Measurements from ENCODE around the gene SRGAP3.

SRGAP3 gene

DNA sequence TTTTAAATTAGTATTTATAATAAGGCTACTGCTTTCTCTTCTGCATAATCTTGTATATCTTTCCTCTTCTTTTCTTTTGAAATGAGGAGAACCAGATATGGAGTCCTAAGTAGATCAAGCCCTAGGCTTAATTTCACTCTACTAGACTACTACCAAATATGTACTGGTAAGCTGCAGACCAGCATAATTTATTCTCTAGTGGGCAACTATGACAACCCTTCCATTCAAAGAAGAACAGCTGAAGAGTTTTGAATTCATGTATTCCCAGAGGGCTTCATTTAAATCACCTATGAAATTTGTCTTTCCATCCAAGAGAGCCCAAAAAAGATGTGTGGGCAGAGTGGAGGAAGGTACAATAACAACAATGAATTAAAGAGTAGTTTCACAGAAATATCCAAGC is 296.1 kb downstream of the SRGAP3 start:
- H3K4me1 ChIP-seq (ENCODE audit: control insufficient read depth, insufficient read depth, low read length, poor library complexity, severe bottlenecking): no peaks in the 10 kb centered on the region
- H3K4me3 ChIP-seq (ENCODE audit: extremely low read depth, insufficient read depth, low read length, poor library complexity, severe bottlenecking): no peak overlapping the region
- no peak overlapping the region for H3K27ac ChIP-seq (ENCODE audit: low read depth, low read length, severe bottlenecking)

DNA sequence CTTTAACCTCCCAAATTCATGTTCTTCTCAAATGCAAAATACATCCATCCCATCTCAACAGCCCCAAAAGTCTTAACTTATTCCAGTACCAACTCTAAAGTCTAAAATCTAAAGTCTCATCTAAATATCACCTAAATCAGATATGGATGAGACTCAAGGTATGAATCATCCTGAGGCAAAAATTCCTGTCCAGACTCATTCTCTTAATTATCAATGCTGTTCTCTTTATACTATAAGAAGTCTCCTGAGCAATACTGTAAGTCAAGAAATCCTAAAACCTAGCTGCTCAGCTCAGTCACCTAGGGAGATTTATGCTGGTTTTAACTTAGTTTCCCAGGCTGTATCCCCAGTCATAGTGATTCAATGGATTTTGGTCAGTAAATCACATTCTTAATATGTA is 297.3 kb downstream of the SRGAP3 start:
- H3K27ac ChIP-seq (ENCODE audit: low read depth, low read length, severe bottlenecking): no peak overlapping the region
- H3K36me3 ChIP-seq (ENCODE audit: control insufficient read depth, insufficient read depth, low read length): peaks cover 5% of the 10 kb centered on the region
- no peak overlapping the region for H3K4me3 ChIP-seq (ENCODE audit: extremely low read depth, insufficient read depth, low read length, poor library complexity, severe bottlenecking)
- no peaks in the 10 kb centered on the region for H3K4me1 ChIP-seq (ENCODE audit: control insufficient read depth, insufficient read depth, low read length, poor library complexity, severe bottlenecking)
- no peaks in the 10 kb centered on the region for H3K9me3 ChIP-seq (ENCODE audit: control insufficient read depth, low read length)

More for the DNA sequence above, 296.1 kb downstream of the SRGAP3 start:
- no peaks in the 10 kb centered on the region for H3K9me3 ChIP-seq (ENCODE audit: control insufficient read depth, low read length)
- peaks cover 13% of the 10 kb centered on the region for H3K36me3 ChIP-seq (ENCODE audit: control insufficient read depth, insufficient read depth, low read length)

DNA sequence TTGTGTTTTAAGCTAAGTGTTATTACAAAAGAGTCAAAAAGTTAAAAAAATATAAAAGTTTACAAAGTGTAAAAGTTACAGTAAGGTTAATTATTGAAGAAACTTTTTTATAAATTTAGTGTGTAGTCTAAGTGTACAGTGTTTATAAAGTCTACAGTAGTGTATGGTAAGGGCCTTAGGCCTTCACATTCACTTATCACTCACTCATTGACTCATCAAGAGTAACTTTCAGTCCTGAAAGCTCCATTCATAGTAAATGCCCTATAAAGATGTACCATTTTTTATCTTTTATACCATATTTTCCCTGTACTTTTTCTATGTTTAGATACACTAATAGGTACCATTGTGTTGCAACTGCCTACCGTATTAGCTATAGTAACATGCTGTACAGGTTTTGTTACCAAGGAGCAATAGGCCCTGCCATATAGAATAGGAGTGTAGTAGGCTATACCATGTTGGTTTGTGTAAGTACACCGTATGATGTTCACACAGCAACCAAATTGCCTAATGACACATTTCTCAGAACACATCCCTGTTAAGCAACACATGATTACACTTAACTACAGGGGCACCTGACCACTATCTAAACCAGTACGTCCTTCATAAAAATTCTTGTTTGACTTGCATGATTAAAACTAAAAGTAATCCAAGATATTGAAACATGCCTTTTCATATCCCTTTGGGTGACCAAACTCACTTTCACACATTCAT is 303.4 kb downstream of the SRGAP3 start:
- H3K4me1 ChIP-seq (ENCODE audit: control insufficient read depth, insufficient read depth, low read length, poor library complexity, severe bottlenecking): no peaks in the 10 kb centered on the region
- H3K36me3 ChIP-seq (ENCODE audit: control insufficient read depth, insufficient read depth, low read length): peaks cover 45% of the 10 kb centered on the region
- peaks cover 6% of the 10 kb centered on the region for H3K9me3 ChIP-seq (ENCODE audit: control insufficient read depth, low read length)
- no peak overlapping the region for H3K4me3 ChIP-seq (ENCODE audit: extremely low read depth, insufficient read depth, low read length, poor library complexity, severe bottlenecking)
- WGBS, 2 experiments (ENCODE audit: insufficient coverage in 2 of 2): 100% methylated on average over 1 of the region's 3 CpGs
- no peak overlapping the region for H3K27ac ChIP-seq (ENCODE audit: low read depth, low read length, severe bottlenecking)

DNA sequence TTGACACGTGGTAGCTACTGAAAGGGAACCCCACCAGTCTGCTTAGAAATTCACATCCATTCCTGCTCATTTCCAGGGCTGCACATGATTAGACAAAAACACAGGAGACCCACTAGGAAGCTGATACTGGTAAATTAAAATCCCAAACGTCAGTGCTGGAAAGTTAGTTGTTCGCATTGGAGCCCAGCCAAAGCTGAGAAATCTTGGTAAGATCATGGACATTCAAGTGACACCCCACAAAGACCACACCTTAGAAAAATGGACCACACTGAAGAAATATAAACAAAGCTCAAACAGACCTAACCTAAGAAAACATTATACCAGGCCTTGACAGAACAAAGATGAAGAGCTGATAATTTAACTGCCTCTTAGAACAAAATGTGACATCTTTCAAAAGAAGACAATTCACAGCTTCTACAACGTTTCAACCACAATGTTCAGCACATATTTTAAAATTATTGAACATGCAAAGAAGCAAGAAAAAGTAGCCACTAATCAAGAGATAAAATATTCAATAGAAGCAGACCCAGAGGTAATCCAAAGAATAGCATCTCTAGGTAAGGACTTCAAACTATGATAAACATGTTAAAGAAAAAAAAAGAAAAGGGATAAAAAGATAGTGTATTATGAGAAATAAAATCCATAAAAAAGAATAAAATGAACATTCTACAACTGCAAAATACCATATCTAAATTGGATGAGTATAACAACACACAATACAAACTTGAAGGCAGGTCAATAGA is 306.5 kb downstream of the SRGAP3 start:
- WGBS, 2 experiments (ENCODE audit: insufficient coverage in 2 of 2): 90 to 96% methylated on average over 2 of the region's 4 CpGs
- Histone ChIP-seq H3K9me3 (ENCODE audit: control insufficient read depth, low read length) (peaks cover 6% of the 10 kb centered on the region), H3K27ac (ENCODE audit: low read depth, low read length, severe bottlenecking) (no peak overlapping the region), H3K36me3 (ENCODE audit: control insufficient read depth, insufficient read depth, low read length) (peaks cover 67% of the 10 kb centered on the region), H3K4me3 (ENCODE audit: extremely low read depth, insufficient read depth, low read length, poor library complexity, severe bottlenecking) (no peak overlapping the region), H3K4me1 (ENCODE audit: control insufficient read depth, insufficient read depth, low read length, poor library complexity, severe bottlenecking) (no peaks in the 10 kb centered on the region)

GRCh38 chr3:8942115-8942514 is 307.3 kb downstream of the SRGAP3 start:
- WGBS, 2 experiments (ENCODE audit: insufficient coverage in 2 of 2): 89 to 100% methylated on average over 3 to 4 of the region's 4 CpGs
- peaks cover 6% of the 10 kb centered on the region for H3K9me3 ChIP-seq (ENCODE audit: control insufficient read depth, low read length)
- no peak overlapping the region for H3K27ac ChIP-seq (ENCODE audit: low read depth, low read length, severe bottlenecking)
- peaks cover 7% of the 10 kb centered on the region for H3K4me1 ChIP-seq (ENCODE audit: control insufficient read depth, insufficient read depth, low read length, poor library complexity, severe bottlenecking)
- H3K4me3 ChIP-seq (ENCODE audit: extremely low read depth, insufficient read depth, low read length, poor library complexity, severe bottlenecking): no peak overlapping the region
- H3K36me3 ChIP-seq (ENCODE audit: control insufficient read depth, insufficient read depth, low read length): peaks cover 71% of the 10 kb centered on the region

DNA sequence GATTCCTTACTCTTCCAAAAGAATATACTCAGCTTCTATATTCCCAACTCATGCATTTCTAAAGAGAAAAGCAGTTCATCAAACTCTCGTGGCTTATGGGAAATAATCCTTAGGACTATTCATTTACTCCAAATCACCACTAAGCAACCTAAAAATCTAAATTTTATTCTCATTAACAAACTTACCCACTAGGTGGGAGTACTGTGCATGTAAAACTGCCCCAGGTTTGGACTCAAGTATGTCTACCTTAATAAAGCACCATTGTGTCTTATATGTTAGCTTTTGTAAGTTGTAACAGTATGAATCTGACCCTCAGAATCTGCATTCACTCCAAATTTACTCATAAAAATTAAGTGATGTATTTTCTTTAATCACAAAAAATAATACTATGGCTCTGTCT is 311.4 kb downstream of the SRGAP3 start:
- H3K4me1 ChIP-seq (ENCODE audit: control insufficient read depth, insufficient read depth, low read length, poor library complexity, severe bottlenecking): peaks cover 8% of the 10 kb centered on the region
- H3K27ac ChIP-seq (ENCODE audit: low read depth, low read length, severe bottlenecking): no peak overlapping the region
- H3K9me3 ChIP-seq (ENCODE audit: control insufficient read depth, low read length): peaks cover 3% of the 10 kb centered on the region
- H3K4me3 ChIP-seq (ENCODE audit: extremely low read depth, insufficient read depth, low read length, poor library complexity, severe bottlenecking): no peak overlapping the region
- peaks cover 53% of the 10 kb centered on the region for H3K36me3 ChIP-seq (ENCODE audit: control insufficient read depth, insufficient read depth, low read length)
- 100% methylated on average over 1 of the region's 1 CpG; no CpG with 5 or more reads in 1 of the 2 experiments for WGBS, 2 experiments (ENCODE audit: insufficient coverage in 2 of 2)

- WGBS, 2 experiments (ENCODE audit: insufficient coverage in 2 of 2): 70 to 100% methylated on average over 2 of the region's 6 CpGs
- Histone ChIP-seq H3K4me3 (ENCODE audit: extremely low read depth, insufficient read depth, low read length, poor library complexity, severe bottlenecking) (no peak overlapping the region), H3K27ac (ENCODE audit: low read depth, low read length, severe bottlenecking) (no peak overlapping the region), H3K9me3 (ENCODE audit: control insufficient read depth, low read length) (no peaks in the 10 kb centered on the region), H3K36me3 (ENCODE audit: control insufficient read depth, insufficient read depth, low read length) (peaks cover 46% of the 10 kb centered on the region), H3K4me1 (ENCODE audit: control insufficient read depth, insufficient read depth, low read length, poor library complexity, severe bottlenecking) (peaks cover 8% of the 10 kb centered on the region)
Observed at GRCh38 chr3:8937064-8938020, 312.1 kb downstream of the SRGAP3 start.

DNA sequence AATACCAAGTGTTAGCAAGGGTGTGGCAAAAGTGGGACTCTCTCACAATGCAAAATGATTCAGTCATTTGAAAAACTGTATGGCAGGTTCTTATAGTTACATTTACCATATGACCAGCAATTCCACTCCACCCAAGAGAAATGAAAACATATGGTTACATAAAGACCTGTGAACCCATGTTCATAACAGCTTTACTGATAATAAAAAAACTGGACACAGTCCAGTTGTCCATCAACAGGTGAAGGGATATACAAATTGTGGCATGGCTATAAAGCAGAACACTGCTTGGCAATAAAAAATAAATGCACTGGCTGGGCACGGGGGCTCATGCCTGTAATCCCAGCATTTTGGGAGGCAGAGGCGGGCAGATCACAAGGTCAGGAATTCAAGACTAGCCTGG is 316.9 kb downstream of the SRGAP3 start:
- Histone ChIP-seq H3K27ac (ENCODE audit: low read depth, low read length, severe bottlenecking) (no peak overlapping the region), H3K9me3 (ENCODE audit: control insufficient read depth, low read length) (no peaks in the 10 kb centered on the region), H3K4me1 (ENCODE audit: control insufficient read depth, insufficient read depth, low read length, poor library complexity, severe bottlenecking) (peaks cover 5% of the 10 kb centered on the region), H3K4me3 (ENCODE audit: extremely low read depth, insufficient read depth, low read length, poor library complexity, severe bottlenecking) (no peak overlapping the region), H3K36me3 (ENCODE audit: control insufficient read depth, insufficient read depth, low read length) (peaks cover 10% of the 10 kb centered on the region)
- 75 to 96% methylated on average over 2 of the region's 2 CpGs for WGBS, 2 experiments (ENCODE audit: insufficient coverage in 2 of 2)

- Histone ChIP-seq H3K36me3 (ENCODE audit: control insufficient read depth, insufficient read depth, low read length) (peaks cover 6% of the 10 kb centered on the region), H3K4me3 (ENCODE audit: extremely low read depth, insufficient read depth, low read length, poor library complexity, severe bottlenecking) (no peak overlapping the region)
Observed at GRCh38 chr3:8931342-8931741, 318.1 kb downstream of the SRGAP3 start.

More at GRCh38 chr3:8931342-8931741, 318.1 kb downstream of the SRGAP3 start:
- WGBS, 2 experiments (ENCODE audit: insufficient coverage in 2 of 2): 92 to 100% methylated on average over 2 of the region's 3 CpGs
- Histone ChIP-seq H3K9me3 (ENCODE audit: control insufficient read depth, low read length) (no peaks in the 10 kb centered on the region), H3K27ac (ENCODE audit: low read depth, low read length, severe bottlenecking) (no peak overlapping the region), H3K4me1 (ENCODE audit: control insufficient read depth, insufficient read depth, low read length, poor library complexity, severe bottlenecking) (no peaks in the 10 kb centered on the region)

Data from mesodermal cell (in vitro differentiated cells).